HepG2 (cell line): ENCODE results near the gene CDH1. TPM values are rescaled to one million over a fixed set of nuclear protein-coding genes. Genes with fewer than 3 reads are reported as not detected.

ENCODE experiments used
- ARID5B ChIP-seq: IDR thresholded peaks from 2 replicates; pipeline ENCODE4 v1.4.0; 2020; ENCODE audit warnings: mild to moderate bottlenecking, missing genetic modification reagents
- GTF2F1 ChIP-seq: fragments of 150-350 bp; IDR thresholded peaks from 2 replicates; pipeline ENCODE4 v1.6.1; 2014; ENCODE audit warnings: low read length
- HIC2 ChIP-seq: sonication (generic); formaldehyde crosslinking; IDR thresholded peaks from 2 replicates; pipeline ENCODE4 v1.9.0; 2022; ENCODE audit warnings: low read depth, missing genetic modification reagents
- KLF12 ChIP-seq: sonication (generic); formaldehyde crosslinking; IDR thresholded peaks from 2 replicates; pipeline ENCODE4 v1.4.0; 2020; ENCODE audit warnings: missing genetic modification reagents, borderline replicate concordance
- KLF13 ChIP-seq: sonication (generic); formaldehyde crosslinking; IDR thresholded peaks from 2 replicates; pipeline ENCODE4 v1.4.0; 2020; ENCODE audit warnings: mild to moderate bottlenecking, missing genetic modification reagents
- RARA ChIP-seq: IDR thresholded peaks from 2 replicates; pipeline ENCODE4 v1.6.1; 2016; ENCODE audit warnings: missing genetic modification reagents, missing compliant biosample characterization
- TEAD2 ChIP-seq: sonication (generic); formaldehyde crosslinking; IDR thresholded peaks from 2 replicates; pipeline ENCODE4 v1.9.0; 2021; ENCODE audit warnings: missing genetic modification reagents
- U2AF2 ChIP-seq: fragments of 200-400 bp; formaldehyde crosslinking; IDR thresholded peaks from 2 replicates; pipeline ENCODE4 v1.6.1; 2017; ENCODE audit warnings: low read depth, mild to moderate bottlenecking, low read length
- ZBTB21 ChIP-seq: sonication (generic); formaldehyde crosslinking; IDR thresholded peaks from 2 replicates; pipeline ENCODE4 v1.4.0; 2020; ENCODE audit warnings: missing genetic modification reagents
- ZBTB40 ChIP-seq, 2 experiments: fragments of 450-650 bp in 1 of 2; sonication (generic) in 1 of 2; formaldehyde crosslinking in 1 of 2; IDR thresholded peaks; 2 replicates each; pipeline versions ENCODE4 v1.6.1 to v1.8.0; 2016 to 2022; ENCODE audit warnings: antibody characterized with exemption in 1 of 2, mild to moderate bottlenecking in 1 of 2, missing genetic modification reagents in 1 of 2
- ZNF556 ChIP-seq: sonication (generic); formaldehyde crosslinking; IDR thresholded peaks from 2 replicates; pipeline ENCODE4 v1.4.0; 2020; ENCODE audit warnings: mild to moderate bottlenecking, missing genetic modification reagents, borderline replicate concordance
- ZNF800 ChIP-seq: sonication (generic); formaldehyde crosslinking; IDR thresholded peaks from 2 replicates; pipeline ENCODE4 v1.4.0; 2020; ENCODE audit warnings: missing genetic modification reagents
- ZNF841 ChIP-seq: sonication (generic); formaldehyde crosslinking; IDR thresholded peaks from 2 replicates; pipeline ENCODE4 v1.8.1; 2023; ENCODE audit warnings: missing genetic modification reagents, borderline replicate concordance
- polyA plus RNA-seq, 8 experiments: library from polyadenylated mRNA; depleted of rRNA in 3 of 8; stranded (reverse) in 7 of 8; unstranded in 1 of 8; fragments of >200 nt; fragmentation: Illumina TruSeq in 4 of 8; extraction: Trizol in 4 of 8; gene quantifications; 2 replicates each; pipeline versions ENCODE4 v1.2.1 to v1.2.3, GENCODE V29; 2011 to 2016; ENCODE audit warnings: low read depth in 4 of 8, missing spikeins in 1 of 8, mixed read lengths in 1 of 8; ENCODE audit not compliant: insufficient read depth in 1 of 8
- total RNA-seq, 5 experiments: library from RNA; depleted of rRNA; stranded (reverse); fragments of >200 nt; fragmentation: Illumina TruSeq; extraction: Trizol; gene quantifications; 2 replicates each; pipeline ENCODE4 v1.2.3, GENCODE V29; 2016; ENCODE audit warnings: low read depth in 1 of 5

The CDH1 gene
- total and polyA plus RNA-seq, 2 of the 13 experiments (the other 11 are each of a cell fraction or from before 2014, with no cell fraction given) = 0.95 to 9.8 TPM

GRCh38 chr16:68715471-68715870, 21.6 kb upstream of the CDH1 start (continued):
- TF ChIP-seq ZBTB40 (IDR thresholded peaks at IDR 0.05) (no peak), ZBTB40 (CRISPR knock-in tag; IDR thresholded peaks at IDR 0.05) (peak; percentile 42; the same call in 1 of the 2 replicates), ZNF800 (no peak), ZNF556 (0 out of 2 replicates have a peak, but pooled peaks have one; percentile 20), RARA (peak; percentile 33; the same call in 1 of the 2 replicates), GTF2F1 (no peak), KLF13 (no peak), ZBTB21 (CRISPR knock-in tag) (no peak), HIC2 (CRISPR knock-in tag) (no peak), TEAD2 (CRISPR knock-in tag) (no peak), KLF12 (no peak), ZNF841 (CRISPR knock-in tag) (no peak), ARID5B (CRISPR knock-in tag) (peak; percentile 78), U2AF2 (no peak)
